ENCODE measurements around the gene APOOL. TPM values are rescaled to one million over a fixed set of nuclear protein-coding genes. Genes with fewer than 3 reads are reported as not detected.
"Not testable (repeated sequence)": the region's sequence is repeated elsewhere in the genome, so short reads cannot be mapped to it uniquely, and the experiment has no call there.

The APOOL gene
- total and polyA plus RNA-seq, 3 experiments from 2014 or later, result 3.3 to 22.0 (median 19.0) TPM

DNA sequence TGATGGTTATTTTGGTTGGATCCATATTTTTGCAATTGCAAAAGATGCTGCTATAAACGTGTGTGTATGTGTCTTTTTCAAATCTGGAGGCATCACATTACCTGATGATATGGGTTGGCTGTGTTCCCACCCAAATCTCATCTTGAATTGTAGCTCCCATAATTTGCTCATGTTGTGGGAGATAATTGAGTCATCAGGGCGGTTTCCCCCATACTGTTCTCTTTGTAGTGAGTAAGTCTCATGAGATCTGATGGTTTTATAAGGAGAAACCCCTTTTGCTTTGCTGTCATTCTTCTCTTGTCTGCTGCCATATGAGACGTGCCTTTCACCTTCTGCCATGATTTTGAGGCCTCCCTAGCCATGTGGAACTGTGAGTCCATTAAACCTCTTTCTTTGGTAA lies 33.4 kb downstream of the APOOL start:
- ChIA-PET CTCF (no interaction called here), POLR2A (no interaction called here)
- Mint-ChIP-seq H3K27ac (no peak overlapping the region), H3K4me3 (peak overlapping the region in 1 of 7 donors; percentile 68), H3K9me3 (peaks cover 6 to 19% (median 12%) of the 10 kb centered on the region in 5 donors), H3K27me3 (peaks cover 0 to 7% of the 10 kb centered on the region in 2 donors), H3K36me3 (peaks cover 1 to 20% (median 2%) of the 10 kb centered on the region in 3 donors), H3K4me1 (peaks cover 0 to 43% (median 3%) of the 10 kb centered on the region in 3 donors)
- Histone ChIP-seq H3K9me3 (ENCODE audit: low read length) (no peaks in the 10 kb centered on the region), H3K4me1 (ENCODE audit: insufficient read depth, low read length) (no peaks in the 10 kb centered on the region), H3K27me3 (ENCODE audit: insufficient read depth, low read length, poor library complexity, severe bottlenecking) (no peaks in the 10 kb centered on the region), H3K36me3 (ENCODE audit: insufficient read depth, low read length) (no peaks in the 10 kb centered on the region), H3K27ac (ENCODE audit: low read depth, low read length) (no peak overlapping the region), H3K4me3 (ENCODE audit: low read length) (no peak overlapping the region)
- DNase-seq, result no peak

DNA sequence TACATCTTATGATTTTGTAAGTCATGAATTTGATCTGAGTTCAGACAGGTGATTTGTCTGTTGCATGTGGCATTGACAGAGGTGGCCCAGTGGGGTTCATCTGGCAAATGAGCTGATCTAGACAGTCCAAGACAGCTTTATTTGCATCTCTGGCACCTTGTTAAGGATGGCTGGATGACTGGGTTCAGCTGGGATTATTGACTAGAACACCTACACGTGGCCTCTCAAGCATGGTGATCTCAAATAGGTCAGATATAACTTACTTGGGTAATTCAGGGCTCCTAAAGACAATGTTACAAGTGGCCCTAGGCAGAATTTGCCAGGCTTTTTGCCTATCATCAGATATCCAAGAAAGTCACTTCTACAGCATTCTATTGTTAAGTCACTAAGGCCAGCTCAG lies 48.0 kb downstream of the APOOL start:
- no peaks in the 10 kb centered on the region for H3K4me1 Mint-ChIP-seq
- H3K36me3 Mint-ChIP-seq, result peaks cover 0 to 9% (median 0%) of the 10 kb centered on the region in 3 donors
- no peak overlapping the region for H3K27ac ChIP-seq (ENCODE audit: low read depth, low read length)
- ChIA-PET POLR2A (no interaction called here), CTCF (no interaction called here)
- no peaks in the 10 kb centered on the region for H3K36me3 ChIP-seq (ENCODE audit: insufficient read depth, low read length)
- DNase-seq, result no peak
- no peak overlapping the region for H3K4me3 ChIP-seq (ENCODE audit: low read length)
- no peaks in the 10 kb centered on the region for H3K9me3 Mint-ChIP-seq
- H3K27ac Mint-ChIP-seq, result no peak overlapping the region
- no peak overlapping the region for H3K4me3 Mint-ChIP-seq
- no peaks in the 10 kb centered on the region for H3K4me1 ChIP-seq (ENCODE audit: insufficient read depth, low read length)
- H3K9me3 ChIP-seq (ENCODE audit: low read length), result no peaks in the 10 kb centered on the region
- no peaks in the 10 kb centered on the region for H3K27me3 ChIP-seq (ENCODE audit: insufficient read depth, low read length, poor library complexity, severe bottlenecking)
- H3K27me3 Mint-ChIP-seq, result no peaks in the 10 kb centered on the region

DNA sequence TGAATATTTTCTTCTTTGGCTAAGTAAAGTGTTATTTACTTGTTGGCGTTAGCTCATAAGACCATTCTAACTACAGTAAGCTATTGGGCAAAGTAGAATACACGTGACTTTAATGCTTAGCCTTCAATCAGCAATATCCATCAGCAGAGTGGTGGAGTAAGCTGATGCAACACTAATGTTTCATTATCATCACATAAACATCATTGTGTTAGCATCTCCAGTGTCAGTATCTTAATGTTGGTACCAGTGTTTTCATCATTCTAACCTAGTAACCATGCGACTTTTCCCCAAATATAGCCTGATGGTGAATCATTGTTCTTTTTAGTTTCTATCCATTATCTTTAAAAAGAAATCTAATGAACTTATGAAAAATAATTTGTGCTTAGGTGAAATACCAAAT lies 48.5 kb downstream of the APOOL start:
- H3K27ac ChIP-seq (ENCODE audit: low read depth, low read length), result no peak overlapping the region
- H3K9me3 Mint-ChIP-seq, result no peaks in the 10 kb centered on the region
- H3K27me3 Mint-ChIP-seq, result no peaks in the 10 kb centered on the region
- H3K27me3 ChIP-seq (ENCODE audit: insufficient read depth, low read length, poor library complexity, severe bottlenecking), result no peaks in the 10 kb centered on the region
- H3K9me3 ChIP-seq (ENCODE audit: low read length), result no peaks in the 10 kb centered on the region
- H3K36me3 ChIP-seq (ENCODE audit: insufficient read depth, low read length), result no peaks in the 10 kb centered on the region
- POLR2A ChIA-PET, result no interaction called here
- H3K36me3 Mint-ChIP-seq, result peaks cover 0 to 8% (median 0%) of the 10 kb centered on the region in 3 donors
- no peaks in the 10 kb centered on the region for H3K4me1 Mint-ChIP-seq
- CTCF ChIA-PET, result no interaction called here
- no peak overlapping the region for H3K4me3 Mint-ChIP-seq
- no peak overlapping the region for H3K4me3 ChIP-seq (ENCODE audit: low read length)
- H3K27ac Mint-ChIP-seq, result no peak overlapping the region
- H3K4me1 ChIP-seq (ENCODE audit: insufficient read depth, low read length), result no peaks in the 10 kb centered on the region
- DNase-seq, result no peak

DNA sequence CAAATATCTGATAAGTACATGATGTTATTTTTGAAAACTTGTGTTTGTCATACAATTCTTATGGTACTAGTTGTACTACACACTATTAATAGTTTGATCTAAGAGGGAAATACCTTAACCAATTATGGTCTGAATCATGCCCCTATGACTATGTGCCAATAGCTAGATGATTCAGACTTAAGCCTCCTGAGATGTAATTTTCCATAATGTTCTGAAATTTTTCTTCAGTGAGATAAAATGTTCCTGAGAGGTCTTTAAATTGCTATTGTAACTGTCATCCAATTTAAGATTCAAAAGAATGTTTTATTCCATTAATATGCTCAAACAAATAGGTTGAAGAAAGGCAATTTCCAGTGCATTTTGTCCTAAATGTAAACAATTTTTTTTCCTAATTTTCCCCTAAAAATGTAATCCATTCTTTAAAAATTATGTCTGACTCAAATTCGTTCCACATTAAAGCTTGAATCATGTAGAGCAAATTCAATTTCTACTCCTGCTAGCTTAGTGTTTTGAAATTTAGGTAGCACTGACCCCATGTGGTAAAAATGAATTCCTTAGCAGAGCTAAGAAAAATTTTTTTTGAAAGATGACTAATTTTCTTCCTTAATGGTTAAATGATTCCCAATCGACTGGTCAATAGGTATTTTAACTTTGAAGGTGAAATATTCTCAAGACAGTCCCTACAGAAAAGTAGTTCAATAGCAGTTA lies 49.1 kb downstream of the APOOL start:
- ChIA-PET POLR2A (no interaction called here), CTCF (no interaction called here)
- Mint-ChIP-seq H3K36me3 (peaks cover 0 to 7% (median 1%) of the 10 kb centered on the region in 3 donors), H3K9me3 (no peaks in the 10 kb centered on the region), H3K4me1 (no peaks in the 10 kb centered on the region), H3K27me3 (no peaks in the 10 kb centered on the region), H3K27ac (no peak overlapping the region), H3K4me3 (no peak overlapping the region)
- Histone ChIP-seq H3K4me3 (ENCODE audit: low read length) (no peak overlapping the region), H3K27me3 (ENCODE audit: insufficient read depth, low read length, poor library complexity, severe bottlenecking) (no peaks in the 10 kb centered on the region), H3K36me3 (ENCODE audit: insufficient read depth, low read length) (no peaks in the 10 kb centered on the region), H3K27ac (ENCODE audit: low read depth, low read length) (no peak overlapping the region), H3K4me1 (ENCODE audit: insufficient read depth, low read length) (no peaks in the 10 kb centered on the region), H3K9me3 (ENCODE audit: low read length) (no peaks in the 10 kb centered on the region)
- no peak for DNase-seq

DNA sequence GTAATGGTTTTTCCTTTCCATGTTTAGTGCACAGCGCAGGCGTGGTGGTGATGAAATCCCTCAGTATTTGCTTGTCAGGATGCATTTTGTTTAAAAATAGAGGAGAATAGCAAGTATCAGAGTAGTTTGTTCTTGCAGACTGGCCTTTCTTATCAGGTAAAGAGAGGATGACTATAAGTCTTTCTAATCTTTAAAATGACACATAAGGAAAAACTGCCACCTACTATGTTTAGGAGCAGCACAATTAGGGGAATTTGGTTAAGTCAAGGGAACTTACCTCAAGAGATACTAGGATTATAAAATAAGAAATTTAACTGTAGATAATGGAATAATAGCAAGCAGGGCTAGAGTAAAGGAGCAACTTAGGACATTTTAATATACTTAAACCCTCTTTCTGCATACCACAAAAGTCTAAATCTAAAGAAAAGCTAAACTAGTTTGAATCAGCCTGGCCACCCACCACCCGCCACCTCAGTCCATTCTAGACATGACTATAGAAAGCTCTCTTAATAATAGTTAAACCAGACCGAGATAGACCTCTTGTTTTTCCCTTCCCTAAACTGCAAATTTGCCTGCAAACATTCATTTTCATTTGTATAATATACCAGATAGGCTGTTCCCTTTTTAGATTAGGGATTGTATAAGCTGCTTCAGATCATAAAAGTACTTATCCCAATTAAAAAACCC lies 62.0 kb downstream of the APOOL start:
- H3K27me3 Mint-ChIP-seq, result peaks cover 0 to 8% of the 10 kb centered on the region in 2 donors
- no peak overlapping the region for H3K27ac ChIP-seq (ENCODE audit: low read depth, low read length)
- peaks cover 0 to 8% (median 0%) of the 10 kb centered on the region in 5 donors for H3K9me3 Mint-ChIP-seq
- H3K4me3 Mint-ChIP-seq, result no peak overlapping the region
- peaks cover 4 to 32% (median 13%) of the 10 kb centered on the region in 3 donors for H3K36me3 Mint-ChIP-seq
- no peak for DNase-seq
- no peaks in the 10 kb centered on the region for H3K4me1 ChIP-seq (ENCODE audit: insufficient read depth, low read length)
- no peak overlapping the region for H3K4me3 ChIP-seq (ENCODE audit: low read length)
- H3K4me1 Mint-ChIP-seq, result no peaks in the 10 kb centered on the region
- H3K27me3 ChIP-seq (ENCODE audit: insufficient read depth, low read length, poor library complexity, severe bottlenecking), result no peaks in the 10 kb centered on the region
- H3K36me3 ChIP-seq (ENCODE audit: insufficient read depth, low read length), result no peaks in the 10 kb centered on the region
- no peaks in the 10 kb centered on the region for H3K9me3 ChIP-seq (ENCODE audit: low read length)
- POLR2A ChIA-PET, result no interaction called here
- H3K27ac Mint-ChIP-seq, result no peak overlapping the region
- CTCF ChIA-PET, result no interaction called here

DNA sequence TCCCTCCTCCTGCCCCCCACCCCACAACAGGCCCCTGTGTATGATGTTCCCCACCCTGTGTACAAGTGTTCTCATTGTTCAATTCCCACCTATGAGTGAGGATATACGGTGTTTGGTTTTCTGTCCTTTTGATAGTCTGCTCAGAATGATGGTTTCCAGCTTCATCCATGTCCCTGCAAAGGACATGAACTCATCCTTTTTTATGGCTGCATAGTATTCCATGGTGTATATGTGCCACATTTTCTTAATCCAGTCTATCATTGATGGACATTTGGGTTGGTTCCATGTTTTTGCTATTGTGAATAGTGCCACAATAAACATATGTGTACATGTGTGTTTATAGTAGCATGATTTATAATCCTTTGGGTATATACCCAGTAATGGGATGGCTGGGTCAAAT lies 73.6 kb downstream of the APOOL start:
- H3K4me3 Mint-ChIP-seq; DNase-seq; H3K27me3 ChIP-seq (ENCODE audit: insufficient read depth, low read length, poor library complexity, severe bottlenecking); H3K4me1 Mint-ChIP-seq; H3K27me3 Mint-ChIP-seq; H3K27ac ChIP-seq (ENCODE audit: low read depth, low read length); H3K4me1 ChIP-seq (ENCODE audit: insufficient read depth, low read length); H3K9me3 ChIP-seq (ENCODE audit: low read length); H3K4me3 ChIP-seq (ENCODE audit: low read length); CTCF ChIA-PET; POLR2A ChIA-PET; H3K9me3 Mint-ChIP-seq; H3K36me3 ChIP-seq (ENCODE audit: insufficient read depth, low read length): not testable (repeated sequence)
- peak overlapping the region in 1 of 8 donors; percentile 19 for H3K27ac Mint-ChIP-seq
- H3K36me3 Mint-ChIP-seq, result peaks cover 4 to 43% (median 7%) of the 10 kb centered on the region in 3 donors

DNA sequence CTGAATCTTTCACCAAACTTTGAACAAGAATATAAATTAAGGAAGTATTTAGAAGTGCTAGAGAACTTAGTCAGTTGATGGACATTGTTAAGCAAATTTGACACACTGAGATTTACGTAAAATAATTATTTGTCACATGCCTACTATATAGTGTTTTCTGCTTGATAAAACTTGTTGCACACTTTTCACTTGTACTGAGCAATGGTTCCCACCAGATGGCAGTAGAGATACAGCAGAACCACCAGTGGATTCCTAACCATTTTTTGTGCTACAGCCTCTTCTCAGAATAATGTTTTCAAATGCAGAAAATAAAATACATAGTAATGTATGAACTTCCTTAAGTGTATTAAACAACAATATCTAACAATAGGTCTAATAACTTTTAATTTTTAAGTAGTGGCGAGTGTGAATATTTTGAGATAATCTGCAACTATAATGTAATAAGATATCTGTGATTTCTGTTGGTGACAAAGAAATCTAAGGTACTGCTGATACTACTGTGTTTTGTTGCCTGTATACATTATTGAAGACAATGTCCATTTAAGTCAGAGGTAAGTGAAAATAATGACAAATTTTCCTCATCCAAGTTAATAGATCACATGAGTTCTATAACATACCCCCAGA lies 81.2 kb downstream of the APOOL start:
- H3K9me3 Mint-ChIP-seq, result no peaks in the 10 kb centered on the region
- no peaks in the 10 kb centered on the region for H3K9me3 ChIP-seq (ENCODE audit: low read length)
- no peak overlapping the region for H3K27ac ChIP-seq (ENCODE audit: low read depth, low read length)
- peak in 2 of 5 donors; percentile 4 to 20 for DNase-seq
- H3K4me3 ChIP-seq (ENCODE audit: low read length), result no peak overlapping the region
- CTCF ChIA-PET, result interaction anchor here (1.2 kb wide), 1 partner anchor 11 kb away, joined by 3 read pairs; no protein-coding TSS in a partner anchor
- H3K27ac Mint-ChIP-seq, result no peak overlapping the region
- H3K27me3 Mint-ChIP-seq, result peaks cover 0 to 1% of the 10 kb centered on the region in 2 donors
- no peaks in the 10 kb centered on the region for H3K4me1 ChIP-seq (ENCODE audit: insufficient read depth, low read length)
- H3K4me1 Mint-ChIP-seq, result no peaks in the 10 kb centered on the region
- peaks cover 0 to 42% (median 7%) of the 10 kb centered on the region in 3 donors for H3K36me3 Mint-ChIP-seq
- POLR2A ChIA-PET, result no interaction called here
- H3K27me3 ChIP-seq (ENCODE audit: insufficient read depth, low read length, poor library complexity, severe bottlenecking), result no peaks in the 10 kb centered on the region
- H3K4me3 Mint-ChIP-seq, result no peak overlapping the region
- H3K36me3 ChIP-seq (ENCODE audit: insufficient read depth, low read length), result no peaks in the 10 kb centered on the region

DNA sequence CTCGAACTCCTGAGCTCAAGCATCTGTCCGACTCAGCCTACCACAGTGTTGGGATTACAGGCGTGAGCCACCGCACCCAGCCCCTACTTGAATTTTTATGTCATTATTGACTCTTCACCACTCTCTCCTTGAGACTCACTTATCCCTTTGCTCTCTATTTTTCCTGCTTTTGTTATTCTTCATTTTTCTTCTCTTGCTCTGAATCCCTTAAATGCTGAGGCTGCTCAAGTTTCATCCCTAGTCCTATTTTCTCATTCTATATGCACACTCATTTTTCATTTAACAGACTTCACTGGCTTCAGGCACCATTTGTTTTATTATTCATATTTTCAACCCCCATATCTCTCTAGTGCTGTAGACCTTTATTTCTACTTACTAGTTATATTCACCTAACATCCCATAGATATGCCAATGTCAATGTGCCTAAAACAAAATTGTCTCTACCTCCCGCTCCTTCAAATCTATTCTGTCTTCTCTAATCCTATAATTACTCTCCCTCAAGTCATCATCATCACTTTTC lies 85.7 kb downstream of the APOOL start:
- H3K4me3 Mint-ChIP-seq, result no peak overlapping the region
- Histone ChIP-seq H3K4me3 (ENCODE audit: low read length) (no peak overlapping the region), H3K9me3 (ENCODE audit: low read length) (no peaks in the 10 kb centered on the region), H3K4me1 (ENCODE audit: insufficient read depth, low read length) (no peaks in the 10 kb centered on the region), H3K27ac (ENCODE audit: low read depth, low read length) (no peak overlapping the region), H3K36me3 (ENCODE audit: insufficient read depth, low read length) (no peaks in the 10 kb centered on the region), H3K27me3 (ENCODE audit: insufficient read depth, low read length, poor library complexity, severe bottlenecking) (no peaks in the 10 kb centered on the region)
- no peaks in the 10 kb centered on the region for H3K27me3 Mint-ChIP-seq
- H3K4me1 Mint-ChIP-seq, result no peaks in the 10 kb centered on the region
- no peak for DNase-seq
- H3K9me3 Mint-ChIP-seq, result no peaks in the 10 kb centered on the region
- peak overlapping the region in 1 of 8 donors; percentile 84 for H3K27ac Mint-ChIP-seq
- peaks cover 6 to 53% (median 7%) of the 10 kb centered on the region in 3 donors for H3K36me3 Mint-ChIP-seq
- ChIA-PET POLR2A (no interaction called here), CTCF (no interaction called here)

All from CD8-positive, alpha-beta memory T cell (primary cell).